Chondrocyte (in vitro differentiated cells): Measurements from ENCODE around the gene KRTAP9-7. TPM values are rescaled to one million over a fixed set of nuclear protein-coding genes. Genes with fewer than 3 reads are reported as not detected.
A peak's percentile ranks its signal among the peaks of the same experiment; 100 is the strongest.

Experiments used
- DNase-seq: peaks from one replicate; pipeline ENCODE4 v3.0.0; 2021; ENCODE audit warnings: mixed read lengths, low spot score
- H3K27ac Mint-ChIP-seq: one replicate; pipeline ENCODE4 v1.8.0; 2021; ENCODE audit warnings: mild to moderate bottlenecking, moderate library complexity, mixed read lengths; ENCODE audit not compliant: unreplicated experiment
- H3K27me3 Mint-ChIP-seq: 2 replicates; pipeline ENCODE4 v1.8.0; 2021; ENCODE audit warnings: low read depth, mixed read lengths
- H3K36me3 Mint-ChIP-seq: 2 replicates; pipeline ENCODE4 v1.8.0; 2021; ENCODE audit warnings: low read depth, mixed read lengths
- H3K4me1 Mint-ChIP-seq: 2 replicates; pipeline ENCODE4 v1.8.0; 2021; ENCODE audit warnings: low read depth, mild to moderate bottlenecking, mixed read lengths
- H3K4me3 Mint-ChIP-seq: one replicate; pipeline ENCODE4 v1.8.0; 2021; ENCODE audit warnings: mild to moderate bottlenecking, moderate library complexity, mixed read lengths; ENCODE audit not compliant: unreplicated experiment
- H3K9me3 Mint-ChIP-seq: 2 replicates; pipeline ENCODE4 v1.8.0; 2021; ENCODE audit warnings: low read depth, mixed read lengths
- total RNA-seq: library from RNA; stranded (reverse); gene quantifications from 3 replicates; pipeline ENCODE4 v1.2.1, GENCODE V29; 2021
- TF ChIP-seq, protein P1 (sequence below): fragments of 200-600 bp; sonication (generic); IDR thresholded peaks from 2 replicates; pipeline ENCODE4 v1.5.0; 2021; ENCODE audit warnings: antibody characterized with exemption, mild to moderate bottlenecking, moderate library complexity

The KRTAP9-7 gene
- total RNA-seq, 1 donor from 2014 or later, result not detected

DNA sequence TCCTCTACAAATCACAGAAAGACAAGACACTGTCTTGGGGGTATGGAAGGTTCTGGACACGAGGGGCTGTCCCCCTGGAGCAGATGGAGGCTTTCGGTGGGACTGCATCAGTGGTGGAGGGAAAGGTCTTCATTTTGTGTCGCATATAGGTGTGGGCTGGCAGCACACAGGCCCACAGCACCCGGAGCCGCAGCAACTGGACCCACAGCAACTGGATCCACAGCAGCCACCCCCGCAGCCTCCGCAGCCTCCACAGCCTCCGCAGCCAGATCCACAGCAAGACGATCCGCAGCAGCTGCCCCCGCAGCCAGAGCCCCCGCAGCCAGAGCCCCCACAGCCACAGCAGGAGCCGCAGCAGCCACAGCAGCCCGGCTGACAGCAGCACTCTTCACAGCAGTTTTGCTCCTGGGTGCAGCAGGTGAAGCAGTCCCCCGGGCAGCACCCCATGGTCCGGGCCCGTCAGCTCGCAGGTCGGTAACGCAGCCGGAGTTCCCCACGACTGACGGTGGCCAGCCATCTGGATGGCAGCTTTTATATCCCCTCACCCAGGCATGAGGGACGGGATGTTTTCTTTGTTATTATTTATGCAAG, 39.8 kb downstream of the KRTAP9-7 start, which contains the start of gene KRTAP17-1:
TSS of gene KRTAP17-1 (minus strand) at position 507 of the 591 bp plus-strand sequence. CDS start at position 447, 60 bp downstream.
- TF ChIP-seq, protein P1, sequence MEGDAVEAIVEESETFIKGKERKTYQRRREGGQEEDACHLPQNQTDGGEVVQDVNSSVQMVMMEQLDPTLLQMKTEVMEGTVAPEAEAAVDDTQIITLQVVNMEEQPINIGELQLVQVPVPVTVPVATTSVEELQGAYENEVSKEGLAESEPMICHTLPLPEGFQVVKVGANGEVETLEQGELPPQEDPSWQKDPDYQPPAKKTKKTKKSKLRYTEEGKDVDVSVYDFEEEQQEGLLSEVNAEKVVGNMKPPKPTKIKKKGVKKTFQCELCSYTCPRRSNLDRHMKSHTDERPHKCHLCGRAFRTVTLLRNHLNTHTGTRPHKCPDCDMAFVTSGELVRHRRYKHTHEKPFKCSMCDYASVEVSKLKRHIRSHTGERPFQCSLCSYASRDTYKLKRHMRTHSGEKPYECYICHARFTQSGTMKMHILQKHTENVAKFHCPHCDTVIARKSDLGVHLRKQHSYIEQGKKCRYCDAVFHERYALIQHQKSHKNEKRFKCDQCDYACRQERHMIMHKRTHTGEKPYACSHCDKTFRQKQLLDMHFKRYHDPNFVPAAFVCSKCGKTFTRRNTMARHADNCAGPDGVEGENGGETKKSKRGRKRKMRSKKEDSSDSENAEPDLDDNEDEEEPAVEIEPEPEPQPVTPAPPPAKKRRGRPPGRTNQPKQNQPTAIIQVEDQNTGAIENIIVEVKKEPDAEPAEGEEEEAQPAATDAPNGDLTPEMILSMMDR, result no peak
- Mint-ChIP-seq H3K9me3 (peaks cover 12% of the 10 kb centered on the region), H3K36me3 (peaks cover 3% of the 10 kb centered on the region), H3K27me3 (peaks cover 12% of the 10 kb centered on the region), H3K4me3 (no peak within 1 kb of the TSS), H3K4me1 (no peaks in the 10 kb centered on the region), H3K27ac (no peak within 1 kb of the TSS)
- no peak for DNase-seq

DNA sequence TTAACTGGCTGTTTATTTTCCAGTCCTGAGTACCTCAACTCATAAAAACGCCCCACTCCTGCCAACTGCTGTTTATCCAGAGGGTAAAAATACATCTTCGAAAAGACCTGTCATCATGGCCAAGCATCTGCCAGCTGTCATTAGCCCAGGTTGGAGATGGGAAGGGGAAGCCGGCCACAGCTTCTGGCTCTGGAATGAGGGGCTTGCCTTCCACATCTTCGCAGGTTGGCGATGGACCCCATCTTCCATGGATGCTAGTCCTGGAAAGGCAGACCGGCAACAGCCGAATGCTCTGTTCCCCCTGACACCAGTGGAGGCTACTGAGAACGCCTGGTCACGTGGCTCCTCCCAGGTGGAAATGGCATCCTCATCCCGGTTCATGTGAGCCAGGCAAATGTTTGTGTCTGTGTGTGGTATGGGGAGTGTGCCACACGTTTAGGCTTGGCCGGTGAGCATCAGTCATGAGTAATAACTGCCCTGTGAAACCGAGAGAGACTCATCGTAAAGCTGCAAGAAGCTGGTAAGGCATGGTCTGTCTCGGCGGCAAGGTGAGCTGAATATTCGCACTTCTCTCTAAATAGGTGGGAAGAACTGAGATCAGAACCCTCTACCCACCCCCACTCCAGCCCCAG, 40.4 kb downstream of the KRTAP9-7 start:
- Mint-ChIP-seq H3K9me3 (peaks cover 12% of the 10 kb centered on the region), H3K4me3 (no peak overlapping the region), H3K4me1 (no peaks in the 10 kb centered on the region), H3K27me3 (peaks cover 11% of the 10 kb centered on the region), H3K27ac (no peak overlapping the region), H3K36me3 (peaks cover 3% of the 10 kb centered on the region)
- DNase-seq, result no peak
- TF ChIP-seq, protein P1, result no peak

DNA sequence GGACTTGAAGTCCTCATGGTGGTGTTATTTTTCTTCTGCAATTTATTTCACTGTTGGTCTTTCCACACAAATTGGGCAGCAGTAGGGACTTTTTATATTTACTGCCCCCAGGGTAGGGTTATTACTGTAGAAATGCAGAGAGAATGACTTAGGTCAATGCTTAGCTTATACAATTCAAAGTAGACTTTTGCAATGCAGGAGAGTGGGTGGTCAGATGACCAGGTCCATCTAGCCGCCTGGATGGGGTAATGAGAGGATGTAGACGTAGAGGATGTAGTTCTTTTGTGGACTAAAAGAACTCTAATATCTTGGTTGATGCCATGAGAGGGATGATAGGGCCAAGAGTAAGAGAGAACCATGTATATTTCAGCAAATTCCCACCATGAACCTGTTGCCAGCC, 42.7 kb downstream of the KRTAP9-7 start:
- Mint-ChIP-seq H3K9me3 (peaks cover 12% of the 10 kb centered on the region), H3K4me3 (no peak overlapping the region), H3K27me3 (peaks cover 8% of the 10 kb centered on the region), H3K4me1 (peaks cover 6% of the 10 kb centered on the region), H3K27ac (no peak overlapping the region), H3K36me3 (peaks cover 3% of the 10 kb centered on the region)
- DNase-seq, result no peak
- TF ChIP-seq, protein P1, result no peak

DNA sequence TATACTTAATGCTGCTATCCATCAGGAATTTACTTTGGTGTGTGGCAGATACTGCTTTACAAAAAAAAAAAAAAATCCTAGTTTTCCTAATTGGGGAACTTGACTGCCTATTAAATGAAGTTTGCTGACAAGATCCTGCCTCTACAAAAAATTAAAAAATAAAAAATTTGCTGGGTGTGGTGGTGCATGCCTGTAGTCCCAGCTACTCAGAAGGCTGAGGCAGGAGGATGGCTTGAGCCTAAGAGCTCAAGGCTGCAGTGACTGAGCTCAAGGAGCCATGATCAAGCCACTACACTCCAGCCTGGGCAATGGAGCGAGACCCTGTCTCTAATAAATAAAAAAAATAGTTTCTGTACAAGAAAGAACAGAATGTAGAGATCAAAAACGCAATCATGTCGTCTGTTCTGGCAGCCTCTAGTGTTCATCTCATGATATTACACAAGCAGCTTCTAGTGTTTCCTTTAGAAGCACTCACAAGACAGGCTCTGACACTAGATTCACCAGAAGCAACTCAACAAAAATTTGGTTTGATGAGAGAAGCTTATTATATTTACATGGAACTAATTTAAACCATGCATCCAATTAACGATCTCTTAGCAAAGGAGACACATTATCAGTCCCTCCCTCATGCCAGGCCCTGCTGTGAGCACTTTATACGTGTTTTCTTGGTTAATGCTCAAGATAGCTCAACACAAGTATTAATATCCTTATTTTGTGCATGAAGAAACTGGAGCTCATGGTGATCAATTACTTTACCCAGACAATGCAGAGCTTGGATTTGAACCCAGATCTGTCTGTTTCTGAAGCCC, 46.8 kb downstream of the KRTAP9-7 start:
- Mint-ChIP-seq H3K4me3 (no peak overlapping the region), H3K27me3 (peaks cover 2% of the 10 kb centered on the region), H3K4me1 (peaks cover 6% of the 10 kb centered on the region), H3K36me3 (peaks cover 3% of the 10 kb centered on the region), H3K9me3 (peaks cover 12% of the 10 kb centered on the region), H3K27ac (no peak overlapping the region)
- TF ChIP-seq, protein P1, result peak; percentile 92
- DNase-seq, result no peak
